Stimulated activated CD8-positive, alpha-beta memory T cell treated with anti-CD3 and anti-CD28 coated beads, Interleukin-7, amount 100 ng/mL, for 1 hour (primary cell): ENCODE results near the gene DNAJC7.
"Not testable (repeated sequence)": the region's sequence is repeated elsewhere in the genome, so short reads cannot be mapped to it uniquely, and the experiment has no call there.

Experiments
- DNase-seq, 2 donors: peaks; one replicate each; pipeline ENCODE4 v3.0.0-alpha.2; 2020; ENCODE audit warnings: low read depth in 2 of 2

DNAJC7 gene

DNA sequence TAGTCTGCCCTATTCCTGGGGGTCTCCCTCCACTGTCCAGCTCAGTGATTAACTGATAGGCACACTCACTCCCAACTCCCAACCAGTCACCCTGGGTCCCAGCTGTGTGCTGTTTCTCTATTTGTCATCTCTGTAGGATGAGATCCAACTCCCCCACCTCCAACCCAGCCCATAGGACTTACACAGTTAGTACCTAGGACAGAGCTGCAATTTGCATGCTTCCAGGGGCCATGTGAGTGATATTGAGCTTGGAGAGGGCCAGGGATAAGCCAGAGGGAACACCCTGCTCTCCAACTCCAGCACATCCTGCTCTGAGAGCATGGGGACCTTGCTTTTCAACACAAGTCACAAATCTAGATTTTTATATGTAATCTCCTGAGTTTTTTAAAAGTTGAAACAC lies 24.4 kb upstream of the DNAJC7 start:
- no peak for DNase-seq

DNA sequence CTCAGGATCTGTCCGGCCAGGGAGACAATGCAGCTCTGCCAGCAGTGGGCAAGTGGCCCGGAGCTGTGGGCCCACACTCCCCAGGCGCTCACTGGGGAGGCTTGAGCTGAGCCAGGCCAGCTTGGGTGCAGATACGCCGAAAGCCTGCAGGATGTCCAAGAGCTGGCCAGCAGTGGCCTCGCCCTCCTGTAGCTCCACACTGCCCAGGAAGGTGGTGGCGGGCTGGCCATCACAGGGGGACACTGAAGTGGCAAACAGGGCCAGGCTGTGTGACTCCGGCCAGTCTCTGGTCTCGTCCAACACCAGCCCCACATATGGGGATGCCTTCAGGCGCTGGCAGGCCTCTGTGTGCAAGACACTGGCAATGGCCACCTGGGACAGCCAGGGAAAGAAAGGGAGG lies 23.6 kb upstream of the DNAJC7 start:
- DNase-seq = no peak

DNA sequence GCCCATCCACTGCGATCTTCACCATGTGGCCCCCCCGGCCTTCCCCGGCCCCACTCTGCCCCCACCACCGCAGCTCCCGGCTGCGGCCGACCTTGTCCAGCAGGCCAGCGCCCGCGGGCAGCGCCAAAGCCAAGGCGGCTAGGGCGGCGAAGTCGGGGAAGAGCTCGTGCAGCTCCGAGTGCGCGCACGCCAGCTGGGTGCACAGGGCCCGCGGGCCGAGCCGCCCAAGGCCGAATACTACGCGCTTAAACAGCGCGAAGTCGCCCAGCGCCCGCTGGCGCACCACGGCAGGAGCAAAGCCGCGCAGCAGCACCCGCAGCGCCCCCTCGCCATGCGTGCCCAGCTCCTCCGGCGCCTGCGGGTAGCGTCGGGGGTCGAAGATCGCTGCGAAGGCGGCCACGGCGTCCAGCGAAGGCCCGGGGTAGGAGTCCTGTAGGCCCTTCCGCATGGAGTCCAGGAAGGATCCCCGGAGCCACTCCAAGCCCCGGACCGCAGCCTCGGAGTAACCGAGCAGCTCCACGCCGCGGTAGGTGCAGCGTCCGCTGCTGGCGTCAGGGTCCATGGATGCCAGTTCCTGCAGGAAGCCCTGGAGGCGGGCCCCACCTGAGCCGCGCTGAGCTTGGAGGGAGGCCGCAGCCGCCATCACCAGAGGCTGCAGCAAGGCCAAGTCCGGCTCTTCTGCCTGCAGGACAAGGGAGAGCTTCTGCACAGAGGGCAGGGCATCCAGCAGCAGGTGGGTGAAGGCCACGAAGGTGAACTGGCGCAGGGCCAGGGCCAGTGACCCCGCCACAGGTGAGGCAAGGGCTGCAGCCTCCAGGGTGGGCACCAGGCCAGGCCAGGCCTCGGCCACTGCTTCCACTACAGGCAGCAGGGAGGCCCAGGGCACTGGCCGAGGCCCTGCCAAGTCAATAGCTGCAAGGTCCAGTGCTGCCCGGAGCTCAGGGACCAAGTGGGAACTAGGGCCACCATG lies 22.8 kb upstream of the DNAJC7 start:
- DNase-seq = no peak

DNA sequence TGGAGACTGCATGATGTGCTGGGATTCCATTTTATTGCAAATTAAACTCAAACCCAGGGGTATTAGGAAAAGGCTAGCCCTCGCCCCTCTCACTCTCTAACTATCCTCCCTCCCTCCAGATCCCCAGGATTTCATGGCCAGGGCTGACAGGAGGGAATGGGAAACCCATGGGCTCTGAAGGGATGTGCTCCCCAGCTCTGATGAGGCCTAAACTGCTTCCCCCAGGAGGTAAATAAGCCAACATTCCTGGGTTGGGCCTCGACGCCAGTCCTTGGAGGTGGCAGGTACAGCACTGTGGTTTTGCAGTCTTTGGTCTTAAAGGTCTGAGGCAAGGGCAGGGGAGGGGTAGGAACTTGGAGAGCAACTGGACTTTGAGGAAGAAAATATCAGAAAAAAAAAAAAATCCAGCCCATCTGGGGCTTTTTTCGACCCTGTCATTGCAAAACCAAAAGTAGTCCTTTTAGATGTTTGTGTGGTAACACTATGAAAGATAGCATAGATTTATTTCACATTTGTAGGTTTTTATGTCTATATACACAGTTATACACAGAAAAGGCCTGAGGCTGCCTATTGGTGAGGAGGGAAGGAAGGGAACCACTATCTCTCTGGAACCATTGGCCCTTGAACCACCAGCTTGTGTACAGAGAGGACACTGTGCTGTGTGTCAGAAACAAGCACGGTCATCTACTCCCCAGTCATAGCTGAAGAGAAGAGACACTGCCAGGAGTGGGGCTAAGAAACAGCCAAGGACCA lies 21.2 kb upstream of the DNAJC7 start:
- DNase-seq = no peak

DNA sequence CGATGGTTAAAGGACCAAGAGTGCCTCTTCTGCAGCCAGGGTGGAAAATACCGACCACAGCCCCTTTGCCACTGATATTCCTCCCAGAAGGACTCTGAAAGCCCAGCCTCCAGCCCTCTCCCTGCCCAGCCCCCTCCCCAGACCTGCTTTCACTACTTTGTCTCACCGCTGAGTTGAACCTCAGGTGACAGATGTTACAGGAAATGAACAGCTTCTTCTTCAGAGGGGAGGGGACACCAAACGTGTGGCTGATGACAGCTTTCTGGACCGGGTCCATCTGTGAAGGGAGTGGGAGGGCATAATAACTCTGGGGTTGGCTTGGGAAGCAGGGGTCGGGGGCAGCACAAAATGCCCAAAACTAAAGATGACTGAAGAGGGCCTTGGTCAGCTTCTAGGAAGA lies 16.8 kb upstream of the DNAJC7 start:
- no peak for DNase-seq

DNA sequence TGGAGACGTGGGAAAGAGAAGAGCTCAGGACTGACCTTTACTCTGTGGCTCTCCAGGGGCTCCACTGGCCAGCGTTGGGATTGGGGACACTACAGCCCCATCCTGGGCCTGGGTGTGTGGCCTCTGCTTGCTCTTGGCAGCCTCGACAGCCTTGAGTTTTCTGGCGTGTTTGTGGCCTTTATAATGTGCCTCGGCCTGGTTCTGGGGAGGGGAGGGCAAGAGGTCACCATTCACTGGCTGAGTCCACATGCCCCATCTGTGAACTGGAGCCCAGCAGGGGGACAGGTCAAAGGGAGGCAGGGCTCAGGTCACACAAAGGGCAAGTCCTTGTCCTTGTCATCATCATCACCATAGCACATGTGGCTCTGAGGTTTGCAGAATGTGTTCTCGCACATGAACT lies 14.3 kb upstream of the DNAJC7 start:
- DNase-seq = no peak

DNA sequence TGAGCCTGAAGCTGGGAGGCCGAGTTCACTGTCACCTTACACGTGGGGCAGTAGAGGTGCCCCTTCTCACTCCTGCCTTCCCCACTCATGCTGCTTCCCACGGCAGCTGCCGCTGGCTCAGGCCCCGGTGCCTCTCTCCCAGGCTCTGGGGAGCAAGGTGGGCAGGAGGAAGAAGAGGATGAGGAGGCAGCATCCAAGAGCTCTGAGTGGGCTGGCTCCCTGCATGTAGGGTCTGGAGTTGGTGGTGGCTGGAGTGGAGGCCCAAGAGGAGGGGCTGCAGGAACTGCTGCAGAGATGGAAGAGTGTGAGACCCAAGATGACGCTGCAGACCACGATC lies 11.5 kb upstream of the DNAJC7 start:
- no peak for DNase-seq

DNA sequence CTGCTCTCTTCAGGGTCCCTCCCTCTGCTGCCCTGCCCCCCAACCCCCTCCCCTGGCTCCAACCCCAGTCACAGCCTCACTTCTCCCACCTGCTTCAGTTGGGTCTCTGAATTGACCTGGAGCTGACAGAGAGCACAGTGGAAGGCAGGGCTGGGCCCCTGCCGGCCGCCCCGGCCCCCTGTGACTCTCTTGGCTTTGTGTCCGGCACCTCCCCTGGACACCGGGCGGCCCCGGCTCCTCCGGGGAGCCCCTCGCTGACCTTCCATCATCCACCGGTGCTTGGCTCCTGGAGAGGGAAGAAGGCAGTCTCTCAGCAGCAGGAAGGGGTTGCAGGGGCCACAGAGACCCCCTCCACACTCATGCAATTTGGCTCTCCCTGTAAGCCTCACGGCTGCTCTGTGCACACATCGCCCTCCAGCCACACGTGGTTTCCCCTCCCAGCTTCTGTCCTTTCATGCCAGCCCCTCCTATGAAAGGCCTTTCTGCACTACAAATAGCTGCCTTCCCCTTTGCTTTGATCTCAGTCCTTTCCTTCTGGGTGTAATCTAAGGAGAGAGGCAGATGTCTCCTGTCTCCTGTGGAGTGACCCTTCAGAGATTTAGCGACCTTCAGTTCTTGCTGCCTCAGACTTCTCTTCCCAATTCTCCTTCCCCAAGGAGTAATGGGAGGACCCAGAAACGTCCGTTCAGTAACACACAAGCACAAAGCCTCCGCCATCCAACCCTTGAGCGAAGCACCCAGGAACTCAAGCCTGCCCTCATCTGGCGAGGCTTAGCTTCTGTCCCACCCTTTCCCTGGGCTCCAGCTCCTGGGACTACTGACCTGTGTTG lies 10.9 kb upstream of the DNAJC7 start:
- no peak for DNase-seq

DNA sequence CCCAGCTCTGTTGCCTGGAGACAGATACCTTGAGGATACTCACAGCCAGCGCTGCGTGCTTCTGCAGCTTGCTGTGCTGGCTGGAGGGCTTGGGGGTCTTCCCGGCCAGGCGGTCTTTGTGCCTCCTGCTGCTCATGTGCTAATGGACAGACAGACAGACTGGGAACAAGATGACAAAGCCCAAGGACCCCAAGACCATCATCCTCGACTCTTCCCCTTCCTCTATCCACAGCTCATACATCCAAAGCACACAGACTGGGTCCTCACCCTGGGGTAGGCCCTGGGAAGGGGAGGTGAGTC lies 10.3 kb upstream of the DNAJC7 start:
- no peak for DNase-seq

DNA sequence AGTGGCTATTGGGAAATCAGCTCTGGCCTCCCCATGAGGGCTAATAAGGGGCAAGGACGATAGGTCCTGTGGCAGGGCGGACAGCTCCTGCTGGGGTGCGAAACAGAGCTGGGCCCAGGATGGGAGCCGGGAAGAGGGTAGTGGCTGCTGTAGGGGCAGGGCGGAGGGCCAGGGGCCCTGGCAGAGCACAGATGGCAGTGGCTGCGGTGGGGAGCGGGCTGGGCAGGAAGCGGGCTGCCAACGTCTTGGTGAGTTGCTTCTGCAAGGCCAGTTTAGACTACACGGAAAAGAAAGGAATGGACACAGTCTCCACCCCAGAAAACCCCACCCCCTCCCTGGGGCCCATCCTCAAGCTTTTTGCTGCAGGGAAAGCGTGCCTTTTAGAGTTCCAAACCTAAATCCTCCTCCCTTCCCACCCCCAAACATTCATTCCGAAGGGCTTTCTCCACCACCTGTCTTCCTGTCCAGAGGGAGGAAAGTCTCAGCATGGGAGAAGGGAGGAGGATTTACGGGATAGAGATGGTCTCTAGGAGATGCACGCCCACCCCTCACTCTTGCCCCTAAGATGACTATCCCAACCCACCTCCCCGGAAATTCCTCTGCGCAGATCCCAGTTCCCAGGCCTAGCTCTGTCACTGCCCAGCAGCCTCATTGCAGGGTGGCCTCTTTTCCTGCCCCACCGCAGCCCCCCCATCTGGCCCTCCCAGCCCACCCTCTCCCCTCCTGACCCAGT lies 9.8 kb upstream of the DNAJC7 start:
- DNase-seq = no peak

DNA sequence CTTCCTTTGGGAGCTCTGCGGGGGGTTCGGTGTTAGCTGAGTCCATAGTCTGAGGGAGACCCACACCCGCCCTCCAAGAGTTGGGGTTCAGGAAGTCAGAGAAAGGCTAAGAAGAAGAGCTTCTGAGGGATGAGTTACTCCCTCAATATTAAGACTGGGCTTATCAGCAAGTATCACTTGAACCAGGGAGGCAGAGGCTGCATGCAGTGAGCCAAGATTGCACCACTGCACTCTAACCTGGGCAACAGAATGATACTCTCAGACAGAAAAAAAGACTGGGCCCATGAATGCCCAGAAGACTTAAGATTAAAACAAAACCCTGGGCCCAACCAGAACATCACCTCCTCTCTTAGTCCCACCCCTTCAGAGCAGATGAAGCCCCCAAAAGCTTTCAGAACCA lies 8.7 kb upstream of the DNAJC7 start:
- DNase-seq = no peak

DNA sequence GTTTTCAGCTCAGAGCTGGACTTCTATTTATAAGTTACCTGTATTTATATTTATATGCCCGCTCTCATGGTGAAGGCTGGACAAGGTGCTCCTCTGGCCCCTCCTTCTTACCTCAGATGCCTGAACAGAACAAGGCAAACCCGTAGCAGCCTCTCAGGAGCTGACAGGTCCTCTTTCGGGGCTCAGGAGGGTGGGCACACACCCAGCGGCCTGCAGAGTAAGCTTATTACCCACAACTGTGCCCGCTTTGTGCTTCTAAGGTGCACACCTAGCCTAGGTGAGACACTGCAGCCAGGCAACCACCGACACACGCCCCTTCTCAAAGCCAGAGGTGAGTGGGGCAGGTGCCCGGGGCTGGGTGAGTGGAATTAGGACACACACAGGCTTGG lies 7.9 kb upstream of the DNAJC7 start:
- DNase-seq = no peak

DNA sequence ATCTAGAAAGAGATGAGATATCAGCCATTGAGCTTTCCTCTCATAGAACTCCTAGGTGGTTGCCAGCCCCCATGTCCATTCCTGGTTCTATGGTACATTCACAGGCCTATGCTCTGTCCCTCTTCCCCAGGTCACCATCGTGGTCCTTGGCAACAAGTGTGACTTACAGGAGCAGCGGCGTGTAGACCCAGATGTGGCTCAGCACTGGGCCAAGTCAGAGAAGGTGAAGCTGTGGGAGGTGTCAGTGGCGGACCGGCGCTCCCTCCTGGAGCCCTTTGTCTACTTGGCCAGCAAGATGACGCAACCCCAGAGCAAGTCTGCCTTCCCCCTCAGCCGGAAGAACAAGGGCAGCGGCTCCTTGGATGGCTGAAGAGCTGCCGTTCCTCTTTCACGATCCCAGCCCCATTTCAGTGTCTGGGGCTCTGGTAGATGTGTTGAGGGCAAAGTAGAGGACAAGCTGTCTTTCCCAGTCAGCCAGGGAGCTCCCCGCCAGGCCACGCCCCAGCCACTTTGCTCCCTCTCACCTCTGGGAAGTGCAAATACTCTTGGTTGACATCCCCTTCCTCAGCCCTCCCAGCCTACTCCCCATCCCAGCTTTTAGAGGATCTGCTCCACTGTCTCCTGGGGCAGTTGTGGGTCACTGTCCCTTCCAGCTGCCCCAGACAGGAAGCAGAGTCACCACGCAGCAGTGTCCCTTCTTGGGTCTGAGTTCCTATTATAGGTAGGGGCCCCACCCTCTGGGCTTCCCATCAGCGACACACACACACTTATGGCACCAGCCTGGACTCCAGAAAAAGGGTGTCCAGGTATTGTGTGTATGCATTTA lies 6.5 kb upstream of the DNAJC7 start:
- no peak for DNase-seq

DNA sequence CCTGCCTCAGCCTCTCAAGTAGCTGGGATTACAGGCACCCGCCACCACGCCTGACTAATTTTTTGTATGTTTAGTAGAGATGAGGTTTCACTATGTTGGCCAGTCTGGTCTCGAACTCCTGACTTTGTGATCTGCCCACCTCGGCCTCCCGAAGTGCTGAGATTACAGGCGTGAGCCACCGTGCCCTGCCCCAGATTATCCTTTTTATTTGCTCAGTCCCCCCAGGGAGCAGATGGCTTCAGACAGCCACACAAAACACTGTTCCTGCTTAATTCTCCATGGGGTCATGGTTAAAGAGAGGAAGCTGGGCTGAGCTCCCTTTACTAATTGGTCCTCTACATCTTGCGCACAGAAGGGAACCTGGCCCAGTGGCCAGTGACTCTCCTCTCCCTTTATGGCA lies 3.6 kb upstream of the DNAJC7 start:
- not testable (repeated sequence) for DNase-seq

DNA sequence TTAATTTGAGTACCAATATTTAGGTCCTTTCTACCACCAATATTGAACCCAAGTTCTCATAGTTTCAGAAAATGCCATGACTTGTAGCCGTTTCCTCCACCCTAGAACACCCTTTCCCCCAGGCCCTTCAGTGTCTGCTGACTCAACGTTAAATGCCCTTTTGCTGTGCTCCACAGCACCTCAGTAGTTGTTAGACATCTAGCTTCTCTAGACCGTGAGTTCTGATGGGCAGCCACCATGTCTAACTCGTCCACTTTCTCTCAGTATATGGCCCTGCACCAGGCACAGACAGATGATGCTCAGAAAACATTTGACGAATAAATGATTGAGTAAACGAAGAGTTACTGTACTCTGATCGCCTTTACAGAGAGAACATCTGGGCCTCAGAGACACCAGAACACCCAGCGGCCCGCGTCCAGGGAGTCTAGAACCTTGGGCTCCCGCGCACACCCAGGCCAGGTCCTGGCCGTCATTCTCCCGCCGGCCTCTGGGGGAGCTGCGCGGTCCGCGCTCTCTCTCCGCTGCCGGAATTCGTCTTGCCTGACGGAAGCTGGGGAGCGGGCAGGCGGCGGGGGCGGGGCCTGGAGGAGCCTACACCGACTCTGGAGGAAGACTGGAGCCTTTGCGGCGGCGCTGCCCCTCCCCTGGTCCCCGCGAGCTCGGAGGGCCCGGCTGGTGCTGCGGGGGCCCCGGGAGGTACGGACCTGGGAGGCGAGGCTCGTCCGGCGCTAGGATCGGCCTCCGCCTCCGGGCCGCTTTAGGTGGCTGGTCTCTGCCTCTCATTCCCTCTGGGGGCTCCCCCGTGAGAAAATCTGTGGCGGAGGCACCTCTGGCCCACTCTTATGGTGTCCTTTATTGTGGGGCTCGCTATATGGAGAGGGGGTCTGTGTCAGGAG lies 2.5 kb upstream of the DNAJC7 start, which contains the start of gene NKIRAS2:
Gene NKIRAS2 (plus strand): TSS at position 582 of the 896 bp plus-strand sequence. CDS start 1,488 bp downstream, outside the sequence.
- peak; percentile 86 to 89 for DNase-seq

DNA sequence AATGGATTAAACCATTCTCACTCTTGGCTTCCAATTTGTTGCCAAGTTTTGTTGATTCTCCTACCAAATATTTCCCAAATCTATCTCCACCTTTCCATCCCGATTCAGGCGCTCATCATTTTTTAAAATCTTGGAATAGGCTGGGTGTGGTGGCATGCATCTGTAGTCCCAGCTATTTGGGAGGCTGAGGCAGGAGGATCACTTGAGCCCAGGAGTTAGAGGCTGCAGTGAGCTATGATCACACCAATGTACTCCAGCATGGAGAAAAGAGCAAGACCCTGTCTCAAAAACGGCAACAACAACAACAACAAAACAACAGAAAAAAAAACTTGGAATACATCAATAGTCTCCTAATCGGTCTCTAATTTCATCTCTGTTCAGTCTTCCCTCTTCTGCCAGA lies 1.7 kb upstream of the DNAJC7 start:
- no peak for DNase-seq

DNA sequence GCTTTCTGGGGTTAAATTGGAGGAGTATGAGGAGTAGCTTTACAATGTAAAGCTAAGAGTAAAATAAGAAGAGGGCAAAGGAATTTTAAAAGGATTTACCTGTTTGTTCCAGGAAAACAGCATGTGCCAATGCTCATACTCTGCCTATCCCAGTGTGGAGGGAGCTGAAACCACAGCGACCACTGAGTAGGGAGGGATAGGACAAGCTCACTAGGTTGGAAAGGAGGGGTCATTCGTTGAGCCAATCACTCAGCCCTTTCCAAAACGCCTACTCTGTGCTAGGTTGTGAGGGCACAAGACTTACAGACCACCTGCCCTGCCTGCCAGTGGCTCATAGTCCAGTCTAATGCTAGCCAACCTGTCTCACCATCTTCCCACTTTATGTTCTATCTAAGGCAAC lies 1.1 kb upstream of the DNAJC7 start:
- DNase-seq = no peak

DNA sequence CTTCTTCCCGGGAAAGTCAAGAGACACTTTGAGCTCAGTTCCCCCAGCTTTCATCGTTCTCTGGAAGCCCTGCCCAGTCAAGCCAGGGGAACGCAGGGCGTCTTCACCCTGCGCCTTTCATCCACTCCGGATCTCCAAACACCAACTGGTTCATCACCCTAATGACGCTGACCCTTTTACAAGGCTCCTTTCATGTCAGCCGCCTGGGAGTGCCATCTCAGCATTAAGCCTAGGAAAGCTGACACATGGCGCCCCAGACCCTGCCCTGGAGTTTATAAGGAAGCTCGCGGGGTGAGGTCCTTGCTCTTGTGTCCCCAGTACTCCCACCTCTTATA lies 594 bp upstream of the DNAJC7 start:
- DNase-seq = no peak

DNA sequence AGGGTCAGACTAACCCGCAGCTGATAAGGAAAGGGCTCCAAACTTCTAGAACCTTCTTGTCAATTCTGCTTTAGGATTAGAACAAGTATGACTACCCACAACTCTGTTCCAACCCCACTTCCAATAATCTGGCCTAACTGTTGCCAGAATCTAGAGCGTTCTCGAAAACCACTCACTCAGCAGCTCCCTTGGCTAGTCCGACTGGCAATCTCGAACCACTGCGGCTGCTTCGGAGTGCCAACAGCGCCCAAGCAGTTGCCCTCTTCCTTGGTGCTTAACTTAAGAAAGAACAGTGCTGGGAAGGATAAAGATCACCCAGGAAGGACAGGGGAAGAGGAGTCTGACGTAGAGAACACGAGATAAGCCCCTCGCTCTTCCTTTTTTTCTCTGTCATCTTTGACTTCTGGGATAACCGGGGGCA lies 818 bp downstream of the DNAJC7 start:
- DNase-seq = no peak

DNA sequence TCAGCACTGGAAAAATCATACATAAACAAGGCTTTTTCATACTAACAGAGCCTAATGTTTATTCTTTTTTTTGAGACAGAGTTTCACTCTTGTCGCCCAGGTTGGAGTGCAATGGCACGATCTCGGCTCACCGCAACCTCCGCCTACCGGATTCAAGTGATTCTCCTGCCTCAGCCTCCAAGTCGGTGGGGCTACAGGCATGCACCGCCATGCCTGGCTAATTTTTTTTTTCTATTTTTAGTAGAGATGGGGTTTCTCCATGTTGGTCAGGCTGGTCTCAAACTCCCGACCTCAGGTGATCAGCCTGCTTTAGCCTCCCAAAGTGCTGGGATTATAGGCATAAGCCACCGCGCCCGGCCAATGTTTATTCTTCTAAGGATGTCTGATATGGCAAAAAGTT lies 3.5 kb downstream of the DNAJC7 start:
- DNase-seq = not testable (repeated sequence)
